Sigmoid colon (tissue), 4 donors: Measurements from ENCODE around the gene H3-3A.

Experiments used
- POLR2AphosphoS5 ChIP-seq, 4 donors: sonication (generic); formaldehyde crosslinking; IDR thresholded peaks; one replicate each; pipeline ENCODE4 v1.6.1; 2017; ENCODE audit warnings: antibody characterized with exemption in 4 of 4
- TF ChIP-seq, protein P1 (sequence below), 4 experiments: fragments of 450-650 bp in 3 of 4; fragments of 200-600 bp in 1 of 4; IDR thresholded peaks; one replicate each; pipeline ENCODE4 v1.5.1; 2016 to 2019; ENCODE audit warnings: antibody characterized with exemption in 4 of 4, mild to moderate bottlenecking in 3 of 4, moderate library complexity in 2 of 4

GRCh38 chr1:226119169-226119568 is 56.7 kb downstream of the H3-3A start:
- TF ChIP-seq, protein P1, sequence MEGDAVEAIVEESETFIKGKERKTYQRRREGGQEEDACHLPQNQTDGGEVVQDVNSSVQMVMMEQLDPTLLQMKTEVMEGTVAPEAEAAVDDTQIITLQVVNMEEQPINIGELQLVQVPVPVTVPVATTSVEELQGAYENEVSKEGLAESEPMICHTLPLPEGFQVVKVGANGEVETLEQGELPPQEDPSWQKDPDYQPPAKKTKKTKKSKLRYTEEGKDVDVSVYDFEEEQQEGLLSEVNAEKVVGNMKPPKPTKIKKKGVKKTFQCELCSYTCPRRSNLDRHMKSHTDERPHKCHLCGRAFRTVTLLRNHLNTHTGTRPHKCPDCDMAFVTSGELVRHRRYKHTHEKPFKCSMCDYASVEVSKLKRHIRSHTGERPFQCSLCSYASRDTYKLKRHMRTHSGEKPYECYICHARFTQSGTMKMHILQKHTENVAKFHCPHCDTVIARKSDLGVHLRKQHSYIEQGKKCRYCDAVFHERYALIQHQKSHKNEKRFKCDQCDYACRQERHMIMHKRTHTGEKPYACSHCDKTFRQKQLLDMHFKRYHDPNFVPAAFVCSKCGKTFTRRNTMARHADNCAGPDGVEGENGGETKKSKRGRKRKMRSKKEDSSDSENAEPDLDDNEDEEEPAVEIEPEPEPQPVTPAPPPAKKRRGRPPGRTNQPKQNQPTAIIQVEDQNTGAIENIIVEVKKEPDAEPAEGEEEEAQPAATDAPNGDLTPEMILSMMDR (IDR thresholded peaks at IDR 0.05), result no peak
- TF ChIP-seq POLR2AphosphoS5 (IDR thresholded peaks at IDR 0.05), result no peak
